MCF 10A (cell line): ENCODE results near the gene NFYB. TPM values are rescaled to one million over a fixed set of nuclear protein-coding genes. Genes with fewer than 3 reads are reported as not detected.

Experiments used
- BruUV-seq: library from RNA; stranded (reverse); fragments of 400-500 nt; replicated peaks from 2 replicates; lab custom pipeline; 2021; lab: Mats Ljungman, UMichigan
- CTCF ChIA-PET: fragments of 300-600 bp; sonication (Branson Sonifier 250); formaldehyde crosslinking; extraction: SDS; loops from one replicate; lab custom pipeline; 2021; ENCODE audit warnings: antibody characterized with exemption, inconsistent platforms; lab: Yijun Ruan, JAX
- POLR2A ChIA-PET: fragments of 300-600, 350-650 bp; sonication (Branson Sonifier 250); formaldehyde crosslinking; extraction: SDS; loops from one replicate; lab custom pipeline; 2020; ENCODE audit warnings: antibody characterized with exemption, inconsistent platforms; lab: Yijun Ruan, JAX
- DNase-seq: peaks from one replicate; pipeline ENCODE4 v3.0.0-alpha.2; 2018; ENCODE audit not compliant: unreplicated experiment
- H3K27ac Mint-ChIP-seq: one replicate; pipeline ENCODE4 v1.8.0; 2022; ENCODE audit warnings: mild to moderate bottlenecking, low read depth, mixed read lengths; ENCODE audit not compliant: unreplicated experiment
- H3K27me3 Mint-ChIP-seq: one replicate; pipeline ENCODE4 v1.8.0; 2022; ENCODE audit warnings: mixed read lengths; ENCODE audit not compliant: insufficient read depth, unreplicated experiment
- H3K36me3 Mint-ChIP-seq: one replicate; pipeline ENCODE4 v1.8.0; 2022; ENCODE audit warnings: mild to moderate bottlenecking, moderate library complexity, mixed read lengths; ENCODE audit not compliant: insufficient read depth, unreplicated experiment
- H3K4me1 Mint-ChIP-seq: one replicate; pipeline ENCODE4 v1.8.0; 2022; ENCODE audit warnings: mixed read lengths; ENCODE audit not compliant: insufficient read depth, unreplicated experiment
- H3K4me3 Mint-ChIP-seq: one replicate; pipeline ENCODE4 v1.8.0; 2022; ENCODE audit warnings: mild to moderate bottlenecking, moderate library complexity, mixed read lengths; ENCODE audit not compliant: unreplicated experiment
- H3K9me3 Mint-ChIP-seq: one replicate; pipeline ENCODE4 v1.8.0; 2022; ENCODE audit warnings: mixed read lengths; ENCODE audit not compliant: unreplicated experiment
- intact Hi-C: fragments of 100-400 bp; cut with micrococcal nuclease; formaldehyde crosslinking; loops from 2 replicates; pipeline ENCODE4 v1.14.1; 2022
- total RNA-seq: library from RNA; stranded (reverse); gene quantifications from 2 replicates; pipeline ENCODE4 v1.2.3, GENCODE V29; 2022
- TF ChIP-seq, protein P1 (sequence below): fragments of 200-600 bp; IDR thresholded peaks from one replicate; pipeline ENCODE4 v1.8.0; 2022; ENCODE audit warnings: antibody characterized with exemption, mild to moderate bottlenecking; ENCODE audit not compliant: unreplicated experiment

The NFYB gene
- total RNA-seq, 1 experiment from 2014 or later, result 24.8 TPM

DNA sequence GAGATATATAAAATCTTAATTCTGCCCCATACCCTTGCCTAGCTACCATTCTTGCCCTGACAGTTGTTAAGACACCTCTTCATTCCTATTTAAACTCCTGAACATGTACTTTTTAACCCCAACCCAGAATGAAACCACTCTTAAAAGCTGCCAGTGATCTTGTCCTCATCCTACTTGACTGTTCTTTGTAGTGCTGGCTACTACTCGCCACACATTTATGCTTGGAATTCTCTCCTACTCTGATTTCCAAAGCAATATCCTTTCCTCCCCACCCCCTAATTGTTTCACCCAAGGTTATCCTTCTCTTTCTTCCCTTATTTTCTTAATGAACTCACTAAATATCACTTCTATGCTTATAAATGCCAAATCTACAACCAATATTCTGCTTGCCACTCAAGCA, 4.1 kb downstream of the NFYB start:
- CTCF ChIA-PET, result interaction anchor here (1.0 to 2.9 kb wide), 2 partner anchors 25 to 172 kb away, joined by 3 to 11 read pairs; no protein-coding TSS in a partner anchor
- BruUV-seq, result no TSS peak
- TF ChIP-seq, protein P1, sequence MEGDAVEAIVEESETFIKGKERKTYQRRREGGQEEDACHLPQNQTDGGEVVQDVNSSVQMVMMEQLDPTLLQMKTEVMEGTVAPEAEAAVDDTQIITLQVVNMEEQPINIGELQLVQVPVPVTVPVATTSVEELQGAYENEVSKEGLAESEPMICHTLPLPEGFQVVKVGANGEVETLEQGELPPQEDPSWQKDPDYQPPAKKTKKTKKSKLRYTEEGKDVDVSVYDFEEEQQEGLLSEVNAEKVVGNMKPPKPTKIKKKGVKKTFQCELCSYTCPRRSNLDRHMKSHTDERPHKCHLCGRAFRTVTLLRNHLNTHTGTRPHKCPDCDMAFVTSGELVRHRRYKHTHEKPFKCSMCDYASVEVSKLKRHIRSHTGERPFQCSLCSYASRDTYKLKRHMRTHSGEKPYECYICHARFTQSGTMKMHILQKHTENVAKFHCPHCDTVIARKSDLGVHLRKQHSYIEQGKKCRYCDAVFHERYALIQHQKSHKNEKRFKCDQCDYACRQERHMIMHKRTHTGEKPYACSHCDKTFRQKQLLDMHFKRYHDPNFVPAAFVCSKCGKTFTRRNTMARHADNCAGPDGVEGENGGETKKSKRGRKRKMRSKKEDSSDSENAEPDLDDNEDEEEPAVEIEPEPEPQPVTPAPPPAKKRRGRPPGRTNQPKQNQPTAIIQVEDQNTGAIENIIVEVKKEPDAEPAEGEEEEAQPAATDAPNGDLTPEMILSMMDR, result no peak
- Mint-ChIP-seq H3K27me3 (no peaks in the 10 kb centered on the region), H3K9me3 (no peaks in the 10 kb centered on the region), H3K27ac (no peak overlapping the region), H3K4me1 (peaks cover 22% of the 10 kb centered on the region), H3K36me3 (peaks cover 23% of the 10 kb centered on the region), H3K4me3 (no peak overlapping the region)
- intact Hi-C loops, result no loop called here
- POLR2A ChIA-PET, result no interaction called here
- DNase-seq, result no peak

DNA sequence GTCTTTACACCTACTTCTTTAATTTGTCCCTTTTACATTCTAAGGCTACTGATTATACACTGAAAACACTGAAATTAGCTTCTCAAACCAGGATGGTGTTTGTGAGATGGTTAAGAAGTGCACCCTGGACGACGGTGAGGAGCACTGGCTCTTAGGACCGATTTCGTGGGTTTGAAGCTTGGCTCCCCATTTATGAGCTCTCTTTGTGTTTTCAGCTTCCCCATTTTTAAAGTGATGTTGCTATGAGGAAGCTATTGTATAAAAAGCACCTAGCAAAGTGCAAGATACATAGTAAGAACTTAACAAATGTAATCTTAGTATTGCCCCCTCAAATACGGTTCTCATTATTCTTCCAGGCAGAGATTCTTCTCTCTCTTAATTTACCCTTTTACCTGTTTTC, 4.7 kb downstream of the NFYB start:
- Mint-ChIP-seq H3K36me3 (peaks cover 29% of the 10 kb centered on the region), H3K9me3 (no peaks in the 10 kb centered on the region), H3K27ac (no peak overlapping the region), H3K4me1 (peaks cover 22% of the 10 kb centered on the region), H3K27me3 (no peaks in the 10 kb centered on the region), H3K4me3 (no peak overlapping the region)
- ChIA-PET CTCF (interaction anchor here (0.6 to 1.0 kb wide), 3 partner anchors 24 to 390 kb away, joined by 3 read pairs; no protein-coding TSS in a partner anchor), POLR2A (no interaction called here)
- DNase-seq, result no peak
- BruUV-seq, result no TSS peak
- TF ChIP-seq, protein P1, result no peak
- intact Hi-C loops, result no loop called here

DNA sequence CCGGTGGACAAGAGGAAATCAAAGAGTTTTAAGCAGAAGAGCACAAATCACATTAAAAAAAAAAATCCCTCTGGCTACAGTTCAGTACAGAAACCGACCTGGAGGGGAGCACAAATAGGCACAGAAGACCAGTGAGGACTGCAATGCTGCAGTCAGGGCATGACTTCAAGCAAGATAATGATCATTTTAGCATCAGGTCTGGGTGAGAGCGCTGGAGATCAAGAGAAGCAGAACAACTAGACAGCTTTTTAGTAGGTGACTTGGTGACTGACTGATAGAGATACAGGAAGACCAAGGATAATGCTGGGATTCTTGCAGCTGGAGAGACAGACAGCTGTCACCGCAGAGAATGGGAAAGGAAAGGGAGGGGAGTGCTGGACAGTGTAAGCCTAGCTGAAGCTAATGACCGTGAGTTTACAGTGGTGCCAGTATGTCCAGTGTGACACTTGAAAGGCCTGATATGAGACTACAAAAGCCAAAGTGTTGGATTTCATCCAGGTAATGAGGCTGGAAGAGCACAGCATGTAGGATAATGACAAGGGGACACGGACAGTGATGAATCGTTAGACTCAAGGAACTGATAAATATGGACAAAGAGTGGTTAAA, 5.6 kb downstream of the NFYB start:
- Mint-ChIP-seq H3K9me3 (no peaks in the 10 kb centered on the region), H3K4me3 (no peak overlapping the region), H3K36me3 (peaks cover 38% of the 10 kb centered on the region), H3K27ac (peak overlapping the region; percentile 43), H3K27me3 (no peaks in the 10 kb centered on the region), H3K4me1 (peaks cover 22% of the 10 kb centered on the region)
- intact Hi-C loops, result no loop called here
- DNase-seq, result no peak
- ChIA-PET CTCF (interaction anchor here (0.6 to 0.9 kb wide), 3 partner anchors 23 to 36 kb away, joined by 3 to 6 read pairs (median 3); no protein-coding TSS in a partner anchor), POLR2A (no interaction called here)
- TF ChIP-seq, protein P1, result no peak
- no TSS peak for BruUV-seq

DNA sequence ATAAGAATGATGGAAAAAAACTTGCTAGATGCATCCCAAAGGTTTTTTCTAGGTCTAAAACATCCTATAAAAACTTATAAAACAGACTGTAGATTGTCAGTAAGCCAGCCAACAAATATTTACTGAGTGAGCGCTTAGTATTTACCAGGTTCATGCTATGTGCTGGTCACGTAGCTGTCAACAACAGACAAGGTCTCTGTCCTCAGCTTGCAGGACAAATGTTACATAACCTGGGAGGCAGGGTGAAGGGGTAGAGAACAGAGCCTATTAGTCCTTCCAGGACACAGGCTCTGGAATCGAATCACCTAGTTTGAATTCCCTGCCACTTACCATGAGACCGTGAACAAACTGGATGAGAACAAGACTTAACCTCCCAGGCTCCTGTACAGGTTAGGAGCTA, 6.4 kb downstream of the NFYB start:
- Mint-ChIP-seq H3K9me3 (no peaks in the 10 kb centered on the region), H3K4me1 (peaks cover 19% of the 10 kb centered on the region), H3K27ac (peak overlapping the region; percentile 43), H3K27me3 (no peaks in the 10 kb centered on the region), H3K4me3 (no peak overlapping the region), H3K36me3 (peaks cover 46% of the 10 kb centered on the region)
- intact Hi-C loops, result no loop called here
- ChIA-PET CTCF (interaction anchor here (0.6 to 0.9 kb wide), 2 partner anchors 23 to 36 kb away, joined by 3 to 6 read pairs; no protein-coding TSS in a partner anchor), POLR2A (interaction anchor here (0.7 kb wide), 1 partner anchor 50 kb away, joined by 3 read pairs; no protein-coding TSS in a partner anchor)
- TF ChIP-seq, protein P1, result no peak
- BruUV-seq, result no TSS peak
- DNase-seq, result no peak
